ENCODE measurements around the gene GADD45G.

GRCh38 chr9:89642789-89643188, 38.0 kb downstream of the GADD45G start:
- TF ChIP-seq CTCF (conservative IDR thresholded peaks at IDR 0.05; ENCODE audit: low read depth, low read length) (no peak), EZH2 (IDR thresholded peaks at IDR 0.05; ENCODE audit: borderline replicate concordance, low read depth, low read length, poor library complexity, severe bottlenecking) (no peak)

Measured in A673 (cell line).